GM18861 (cell line): ENCODE results near the gene ITGBL1.
A peak's percentile ranks its signal among the peaks of the same experiment; 100 is the strongest.
"Not testable (repeated sequence)": the region's sequence is repeated elsewhere in the genome, so short reads cannot be mapped to it uniquely, and the experiment has no call there.

Experiments
- ATAC-seq: cut with Tn5 transposase; IDR thresholded peaks from one replicate; pipeline ENCODE4 v1.9.1; 2021; ENCODE audit not compliant: unreplicated experiment

ITGBL1 gene

DNA sequence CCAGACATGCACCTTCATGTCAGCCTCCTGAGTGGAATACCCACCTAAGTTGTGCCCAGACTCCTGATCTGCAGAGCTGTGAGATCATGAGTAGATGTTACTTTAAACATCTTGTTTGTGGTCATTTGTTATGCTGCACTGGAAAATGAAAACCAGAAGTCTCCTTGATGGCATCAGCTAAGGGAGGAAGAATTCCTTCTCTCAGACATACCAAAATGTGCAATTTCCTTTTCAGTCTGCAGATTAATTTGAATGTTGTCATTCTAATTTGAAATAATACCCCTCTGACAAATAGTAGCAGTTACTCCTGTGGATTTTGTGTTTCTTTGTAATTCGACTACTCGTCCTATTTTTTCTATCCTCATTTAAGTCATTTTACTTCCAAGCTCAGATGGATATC, 59.3 kb downstream of the ITGBL1 start:
- ATAC-seq: no peak

DNA sequence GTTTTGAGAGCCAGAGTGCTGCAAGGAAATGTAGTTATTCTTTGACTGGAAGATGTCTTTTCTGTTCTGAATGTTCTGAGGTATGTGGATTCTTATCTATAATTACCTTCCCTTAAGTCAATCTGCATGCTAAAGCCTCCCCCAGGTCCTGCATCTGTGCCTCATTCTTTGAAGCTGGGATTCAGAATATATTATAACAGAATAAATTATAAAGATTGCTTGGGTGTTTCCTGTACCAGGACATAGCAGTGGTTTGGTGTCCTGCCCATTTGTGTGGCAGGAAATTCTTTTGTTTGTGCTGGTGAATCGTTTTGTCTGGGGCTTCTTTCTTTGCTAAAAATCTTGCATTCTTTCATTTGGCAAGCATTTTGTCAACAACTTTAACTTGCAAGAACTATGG, 60.2 kb downstream of the ITGBL1 start:
- ATAC-seq: no peak

DNA sequence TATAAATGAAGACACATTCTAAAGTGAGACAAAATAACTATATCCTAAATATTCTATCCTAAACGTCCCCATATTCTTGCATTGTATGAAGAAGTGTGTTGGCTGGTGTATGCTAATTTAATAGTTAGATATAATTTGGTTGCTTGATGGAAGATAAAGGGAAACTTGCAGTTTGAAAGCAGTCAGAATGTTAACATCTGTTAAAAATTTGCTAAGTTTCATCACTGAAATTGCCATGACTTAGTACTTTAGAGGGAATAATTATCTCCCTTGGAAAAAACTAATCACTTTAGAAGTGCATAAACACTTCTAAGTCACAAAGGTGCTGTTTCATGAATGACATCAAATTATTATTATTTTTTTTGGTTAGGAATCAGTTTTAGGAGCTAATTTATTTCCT, 61.6 kb downstream of the ITGBL1 start:
- ATAC-seq: no peak

DNA sequence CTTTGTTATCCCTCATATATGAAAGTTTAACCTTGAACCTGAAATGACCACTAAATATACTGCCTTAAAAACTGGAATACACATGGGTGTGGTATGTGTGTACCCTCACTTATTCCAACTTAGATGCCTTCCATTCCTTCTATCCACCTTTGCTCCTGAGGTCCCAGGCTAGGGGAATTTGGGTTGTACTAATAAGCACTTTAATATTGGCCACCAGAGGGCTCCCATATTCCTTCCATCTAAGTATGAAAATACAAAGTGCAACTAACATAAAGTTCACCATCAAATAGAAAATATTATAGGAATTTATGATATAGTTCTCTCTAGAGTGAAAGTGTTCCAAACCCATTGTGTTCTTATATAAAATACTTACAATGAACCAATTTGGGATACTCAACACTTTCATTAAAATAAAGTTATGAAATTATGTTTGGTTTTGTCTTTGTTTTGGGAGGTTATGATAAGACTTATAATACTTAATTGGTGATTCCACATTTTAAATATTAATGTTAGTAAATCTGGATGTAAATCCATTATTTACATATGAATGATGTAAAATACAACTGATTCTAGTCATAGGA, 62.3 kb downstream of the ITGBL1 start:
- no peak for ATAC-seq

DNA sequence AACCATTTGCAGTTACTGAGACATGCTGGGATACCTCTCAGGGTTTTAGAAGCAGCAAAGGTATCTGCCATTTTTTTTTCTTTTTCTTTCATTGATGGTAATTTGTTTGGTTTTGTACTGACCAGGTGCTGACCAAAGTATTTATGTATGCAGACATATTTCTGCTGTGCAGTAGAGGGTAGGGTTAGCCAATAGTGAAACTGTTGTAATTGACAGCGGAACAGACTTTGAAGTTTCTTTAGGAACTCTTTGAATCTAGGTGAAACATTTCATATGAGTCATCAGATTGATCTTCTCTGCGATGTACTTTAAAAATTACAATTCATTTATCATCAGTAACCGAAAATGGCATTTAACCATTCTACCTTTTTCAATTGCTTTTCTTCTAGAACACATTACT, 63.0 kb downstream of the ITGBL1 start:
- ATAC-seq: no peak

DNA sequence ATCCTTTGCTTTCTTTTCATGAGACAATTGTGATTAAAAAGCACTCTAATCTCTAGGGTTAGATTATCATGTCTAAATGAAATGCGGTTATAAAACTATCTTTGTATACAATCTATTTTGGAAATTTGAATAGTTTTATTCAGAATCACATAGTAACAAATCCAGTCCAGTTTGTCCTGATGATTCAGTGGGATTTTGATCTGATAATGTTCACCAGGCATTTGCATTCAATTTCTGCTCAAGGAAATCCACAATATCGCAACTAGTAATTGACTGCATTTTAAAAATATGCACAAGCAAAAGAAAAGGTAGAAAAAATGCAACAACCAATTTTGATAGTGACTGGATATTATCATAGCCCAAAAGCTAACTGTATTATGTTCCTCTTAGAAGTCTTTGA, 63.8 kb downstream of the ITGBL1 start:
- no peak for ATAC-seq

DNA sequence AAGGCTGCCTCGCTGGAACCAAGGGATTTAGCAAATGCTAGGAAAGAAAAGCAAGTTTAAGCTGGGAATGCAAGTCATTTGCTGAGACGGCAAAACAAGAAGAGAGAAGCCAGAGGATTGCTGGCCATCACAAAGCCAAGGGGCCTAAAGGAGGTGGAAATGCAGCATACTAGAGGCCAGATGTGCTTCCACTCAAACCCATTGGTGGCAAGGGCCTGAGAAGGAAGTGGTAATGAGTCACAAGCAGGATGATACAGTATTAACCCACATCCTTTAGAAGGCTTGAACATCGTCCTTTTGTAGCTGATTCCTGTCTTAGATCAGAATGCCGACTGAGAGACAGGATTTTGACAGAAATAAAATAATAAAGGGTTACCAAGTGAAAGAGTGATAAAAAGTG, 68.2 kb downstream of the ITGBL1 start:
- ATAC-seq: peak; percentile 96

DNA sequence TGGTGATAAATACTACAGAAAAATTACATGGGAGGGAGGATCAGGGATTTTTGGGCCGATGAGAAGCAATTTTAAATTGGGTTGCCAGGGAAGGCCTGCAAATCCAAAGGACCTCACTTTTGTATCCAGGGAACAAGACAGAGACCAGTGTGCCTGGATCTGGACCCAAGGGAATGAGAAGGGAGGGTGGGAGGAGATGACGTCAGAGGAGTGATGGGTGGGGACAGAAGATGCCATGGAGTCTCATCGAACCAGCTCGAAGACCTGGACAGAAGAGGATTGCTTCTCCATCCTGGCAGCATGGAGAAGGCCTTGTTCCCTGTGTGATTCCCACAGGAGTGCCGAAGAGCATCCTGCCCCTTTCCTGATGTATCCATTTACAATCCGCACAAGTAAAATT, 68.9 kb downstream of the ITGBL1 start:
- ATAC-seq: no peak

DNA sequence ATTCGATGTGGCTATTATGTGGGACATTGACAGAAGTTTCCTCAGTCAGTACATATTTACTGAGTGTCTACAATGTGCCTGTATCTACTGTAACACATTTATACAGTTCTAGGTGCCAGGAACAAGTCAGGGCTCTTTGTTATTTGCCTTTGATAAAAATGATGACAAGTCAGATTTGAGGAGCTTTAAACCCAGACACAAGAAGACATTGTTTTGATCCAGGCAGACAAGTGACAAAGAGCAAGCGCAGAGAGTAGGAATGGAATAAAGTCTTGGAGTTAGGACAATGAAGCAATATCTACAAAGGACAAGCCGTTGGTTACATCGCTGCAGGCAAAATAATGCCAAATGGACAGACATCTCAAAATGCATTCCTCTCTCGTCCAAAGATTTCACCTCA, 70.1 kb downstream of the ITGBL1 start:
- ATAC-seq: no peak

DNA sequence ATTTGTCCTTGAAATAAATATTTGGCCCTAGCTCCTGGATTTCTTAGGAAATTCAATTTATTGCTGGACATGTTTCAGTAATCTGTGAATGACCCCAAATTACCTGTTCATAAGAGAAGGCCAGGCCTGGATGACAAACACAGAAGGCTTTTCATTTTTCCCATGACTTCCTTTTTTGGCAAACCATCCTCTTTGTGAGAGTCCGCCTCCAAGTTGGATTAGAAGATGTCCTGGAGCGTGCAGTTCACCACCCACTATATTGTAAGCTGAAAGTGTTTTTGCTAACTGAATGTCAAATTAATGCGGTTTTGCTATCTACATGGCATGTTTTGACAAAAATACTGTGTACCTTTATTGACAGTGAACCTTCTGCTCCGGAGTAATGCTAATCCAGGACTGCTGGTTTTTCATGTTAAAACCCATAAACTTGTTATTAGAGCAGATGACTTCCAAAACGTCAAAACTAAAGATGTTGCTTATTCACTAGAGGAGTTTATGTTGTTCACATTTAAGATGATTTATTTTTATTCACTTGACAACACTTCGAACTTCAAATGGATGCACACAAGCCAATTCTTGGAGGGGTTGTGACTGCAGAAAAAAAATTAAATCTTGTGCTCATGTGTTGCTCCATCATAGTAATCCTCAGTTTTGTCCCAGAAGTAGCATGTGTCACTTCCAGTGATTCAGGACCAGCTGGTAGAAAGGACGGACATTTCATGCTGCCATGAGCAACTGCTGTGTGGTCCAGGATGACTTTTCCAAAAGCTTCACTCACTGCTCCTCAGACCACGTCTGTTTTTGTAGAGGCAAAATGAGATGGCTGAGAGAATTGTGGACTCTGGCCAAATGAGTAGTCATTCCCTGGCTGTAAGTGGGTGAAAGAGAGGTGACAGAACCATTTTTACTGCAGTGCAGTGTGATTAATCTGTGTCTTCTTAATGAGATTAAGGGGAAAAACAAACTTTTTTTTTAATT, 71.0 kb downstream of the ITGBL1 start:
- no peak for ATAC-seq

DNA sequence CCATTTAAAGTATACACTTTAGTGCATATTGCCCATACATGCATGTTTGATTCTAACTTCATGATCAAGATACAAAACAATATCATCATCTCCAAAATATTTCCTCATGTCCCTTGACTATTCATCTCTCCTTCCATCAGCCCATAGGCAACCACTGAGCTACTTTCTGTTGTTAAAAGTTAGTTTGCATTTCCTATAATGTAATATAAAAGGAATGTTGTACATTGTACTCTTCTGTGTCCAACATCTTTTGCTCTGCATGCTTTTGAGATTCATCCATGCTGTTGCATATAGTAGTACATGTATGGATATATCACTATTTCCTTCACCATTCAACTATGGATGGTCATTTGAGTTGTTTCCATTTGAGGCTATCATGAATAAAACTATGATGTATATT, 74.7 kb downstream of the ITGBL1 start:
- ATAC-seq: no peak

DNA sequence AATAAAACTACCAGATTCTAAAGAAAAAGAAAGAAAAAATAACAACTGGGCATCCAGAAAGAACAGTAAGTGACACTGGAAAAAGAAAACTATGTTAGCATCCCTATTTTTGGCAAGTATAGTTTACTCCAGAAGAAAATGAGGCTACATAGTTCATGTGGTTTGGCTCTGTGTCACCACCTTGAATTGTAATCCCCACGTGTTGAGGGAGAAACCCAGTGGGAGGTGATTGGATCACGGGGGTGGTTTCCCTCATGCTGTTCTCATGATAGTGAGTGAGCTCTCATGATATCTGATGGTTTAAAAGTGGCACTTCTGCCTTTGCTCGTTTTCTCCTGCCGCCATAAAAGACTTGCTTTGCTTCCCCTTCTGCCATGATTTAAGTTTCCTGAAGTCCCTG, 76.9 kb downstream of the ITGBL1 start:
- peak; percentile 44 for ATAC-seq

DNA sequence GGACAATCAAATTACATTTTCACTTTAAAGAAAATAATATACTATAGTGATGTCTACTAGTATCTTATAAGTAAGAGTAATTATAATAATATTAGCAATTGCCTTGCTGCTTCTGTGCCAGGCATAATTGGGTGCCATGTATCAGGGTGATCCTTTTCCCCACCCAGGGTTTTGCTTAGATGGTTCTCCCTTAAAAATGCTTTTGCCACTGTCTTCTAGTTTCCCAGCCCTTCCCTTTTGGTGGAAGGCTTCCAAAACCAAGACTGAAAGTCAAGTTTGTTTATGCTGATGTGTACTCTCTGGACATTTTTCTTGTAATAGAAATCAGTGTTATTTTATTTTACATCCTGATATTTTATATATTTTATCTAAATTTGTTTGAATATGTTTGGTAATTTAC, 77.8 kb downstream of the ITGBL1 start:
- no peak for ATAC-seq

DNA sequence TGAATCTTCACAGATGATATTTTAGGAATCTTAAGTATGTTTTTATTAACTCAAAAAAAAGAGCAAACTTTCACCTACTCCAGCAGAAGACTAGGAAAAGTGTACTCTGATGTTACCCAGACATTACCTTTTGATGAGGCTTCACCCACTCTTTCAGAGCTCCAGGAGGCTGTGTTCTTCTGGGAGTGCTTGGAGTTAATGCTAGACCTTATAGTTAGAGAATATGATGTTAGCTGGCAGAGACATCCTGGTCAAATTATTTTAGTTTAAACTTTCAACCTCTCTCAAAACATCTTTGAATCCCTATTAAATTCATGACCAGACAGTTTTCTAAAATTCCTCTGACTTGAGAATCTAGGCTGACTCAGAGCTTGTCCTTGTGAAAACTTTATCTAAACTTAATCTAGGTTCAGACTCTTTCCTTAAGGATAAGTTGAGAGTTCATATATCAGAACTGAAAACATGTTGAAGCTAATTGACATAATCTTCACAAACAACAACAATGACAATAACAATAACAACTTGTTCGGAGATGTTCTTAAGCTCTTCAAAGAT, 82.8 kb downstream of the ITGBL1 start:
- no peak for ATAC-seq

DNA sequence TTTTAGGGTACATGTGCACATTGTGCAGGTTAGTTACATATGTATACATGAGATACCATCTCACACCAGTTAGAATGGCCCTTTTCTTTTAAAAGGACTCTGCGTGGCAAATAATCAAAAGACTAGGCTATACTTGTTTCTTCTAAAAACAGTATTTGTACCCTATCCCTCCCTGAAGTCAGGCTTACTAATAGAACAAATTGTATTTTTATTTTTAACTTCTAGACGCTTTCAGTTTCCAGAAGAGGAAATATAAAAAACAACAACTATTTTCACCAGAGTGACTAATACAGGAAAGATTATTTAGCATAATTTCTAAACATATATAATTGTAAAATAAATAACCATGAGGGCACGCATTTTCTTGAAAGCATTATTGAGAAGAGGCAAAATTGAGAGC, 83.6 kb downstream of the ITGBL1 start:
- ATAC-seq: no peak

DNA sequence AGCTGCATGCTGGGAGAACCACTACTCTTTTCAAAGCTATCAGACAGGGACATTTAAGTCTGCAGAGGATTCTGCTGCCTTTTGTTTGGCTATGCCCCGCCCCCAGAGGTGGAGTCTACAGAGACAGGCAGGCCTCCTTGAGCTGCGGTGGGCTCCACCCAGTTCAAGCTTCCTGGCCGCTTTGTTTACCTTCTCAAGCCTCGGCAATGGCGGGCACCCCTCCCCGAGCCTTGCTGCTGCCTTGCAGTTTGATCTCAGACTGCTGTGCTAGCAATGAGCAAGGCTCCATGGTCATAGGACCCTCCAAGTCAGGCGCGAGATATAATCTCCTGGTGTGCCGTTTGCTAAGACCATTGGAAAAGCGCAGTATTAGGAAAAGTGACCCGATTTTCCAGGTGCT, 92.1 kb downstream of the ITGBL1 start:
- ATAC-seq: not testable (repeated sequence)

DNA sequence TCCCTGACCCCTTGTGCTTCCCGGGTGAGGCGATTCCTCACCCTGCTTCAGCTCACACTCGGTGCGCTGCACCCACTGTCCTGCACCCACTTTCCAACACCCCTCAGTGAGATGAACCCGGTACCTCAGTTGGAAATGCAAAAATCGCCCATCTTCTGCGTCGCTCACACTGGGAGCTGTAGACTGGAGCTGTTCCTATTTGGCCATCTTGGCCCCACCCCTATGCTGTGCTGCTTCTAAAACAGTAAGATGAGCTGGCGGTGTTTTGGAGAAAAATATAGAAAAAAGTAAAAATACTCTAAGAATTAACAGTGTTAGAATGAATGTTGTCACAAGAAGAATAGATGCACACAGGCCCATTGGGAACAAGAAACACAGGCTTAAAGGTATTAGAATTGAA, 92.5 kb downstream of the ITGBL1 start:
- ATAC-seq: no peak

DNA sequence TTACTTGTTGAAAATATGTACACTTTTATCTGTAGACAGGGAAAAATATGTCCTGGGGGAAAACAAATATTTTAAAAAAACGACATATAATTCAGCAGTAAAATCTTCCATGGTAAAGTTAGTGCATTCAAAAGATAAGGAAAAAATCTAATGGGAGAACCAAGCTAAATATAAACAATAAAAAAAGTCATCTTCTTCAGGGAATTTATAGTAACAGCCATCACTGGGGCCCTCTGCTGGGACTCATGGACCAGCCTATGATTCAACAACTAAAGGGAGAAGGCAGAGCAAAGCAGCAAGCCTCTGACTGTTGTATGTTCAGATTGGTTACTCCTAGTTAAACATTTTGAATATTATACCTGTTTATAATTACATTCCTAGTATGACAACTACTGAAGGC, 93.0 kb downstream of the ITGBL1 start:
- ATAC-seq: no peak

DNA sequence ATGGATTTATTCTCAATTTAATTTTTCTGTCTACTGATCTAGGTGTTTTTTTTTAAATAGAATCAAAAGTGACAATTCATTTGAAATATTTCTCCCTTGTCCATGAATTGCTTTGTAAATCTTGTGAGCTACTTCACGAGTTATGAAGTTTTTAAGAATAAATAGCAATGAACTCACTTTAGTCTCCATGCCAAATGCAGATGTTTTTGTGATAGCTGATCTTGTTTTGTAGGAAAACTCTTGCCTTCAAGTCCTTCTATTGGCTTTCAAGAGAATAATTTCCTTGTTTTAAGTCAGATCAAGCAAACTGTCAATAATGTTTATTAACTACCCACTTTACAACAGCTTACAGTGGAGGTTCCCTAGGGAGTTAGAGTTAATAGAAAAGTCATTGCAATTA, 99.8 kb downstream of the ITGBL1 start:
- ATAC-seq: no peak

DNA sequence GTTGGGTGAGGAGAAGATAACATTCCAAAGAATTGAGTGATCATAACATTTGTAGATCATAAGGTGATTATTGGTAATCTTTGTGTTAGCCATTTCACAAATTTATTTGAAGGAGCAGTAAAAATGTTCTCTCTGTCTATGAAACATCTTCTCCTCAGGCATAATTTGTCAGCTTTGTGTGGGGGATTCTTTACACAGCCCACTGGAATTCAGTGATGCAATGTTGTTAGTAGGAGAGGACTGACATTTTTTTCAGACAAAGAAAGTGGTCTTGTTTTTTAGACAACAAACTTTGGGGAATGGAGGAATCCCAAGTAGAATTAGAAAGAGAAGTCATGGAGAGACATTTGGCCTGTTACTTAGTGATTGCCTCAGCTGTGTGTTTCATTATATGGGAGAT, 100.3 kb downstream of the ITGBL1 start:
- no peak for ATAC-seq

DNA sequence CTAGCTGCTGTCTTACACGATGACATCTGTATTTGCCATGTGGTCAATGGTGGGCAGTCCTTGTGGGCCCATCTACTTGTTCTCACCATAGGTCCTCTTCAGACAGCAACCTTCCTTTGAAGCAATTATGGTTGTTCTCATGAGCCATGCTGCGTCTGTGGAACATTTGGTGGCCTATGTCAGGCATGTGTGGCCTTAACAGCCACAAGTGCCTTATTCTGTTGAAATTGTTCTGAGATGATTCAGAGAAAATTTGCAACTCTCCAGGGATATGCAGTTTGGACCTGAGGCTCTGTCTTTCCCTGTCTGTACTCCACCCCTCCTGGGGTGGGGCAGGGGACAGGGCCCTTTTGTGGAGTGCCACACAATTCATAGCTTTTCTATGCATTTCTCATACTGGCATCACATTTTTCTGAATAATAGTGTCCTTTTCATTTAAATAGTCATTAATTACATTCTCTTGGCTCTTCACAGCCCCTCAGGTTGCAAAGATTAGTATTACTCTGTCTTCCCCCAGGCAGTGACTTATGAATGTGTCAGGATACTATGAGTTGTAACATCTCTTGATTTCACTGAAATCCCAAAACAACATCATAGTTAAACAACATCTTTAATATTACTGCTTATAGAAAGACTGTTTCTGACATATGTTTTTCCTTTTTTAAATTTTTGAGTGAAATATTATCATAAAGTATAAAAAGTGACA, 102.1 kb downstream of the ITGBL1 start:
- ATAC-seq: no peak

DNA sequence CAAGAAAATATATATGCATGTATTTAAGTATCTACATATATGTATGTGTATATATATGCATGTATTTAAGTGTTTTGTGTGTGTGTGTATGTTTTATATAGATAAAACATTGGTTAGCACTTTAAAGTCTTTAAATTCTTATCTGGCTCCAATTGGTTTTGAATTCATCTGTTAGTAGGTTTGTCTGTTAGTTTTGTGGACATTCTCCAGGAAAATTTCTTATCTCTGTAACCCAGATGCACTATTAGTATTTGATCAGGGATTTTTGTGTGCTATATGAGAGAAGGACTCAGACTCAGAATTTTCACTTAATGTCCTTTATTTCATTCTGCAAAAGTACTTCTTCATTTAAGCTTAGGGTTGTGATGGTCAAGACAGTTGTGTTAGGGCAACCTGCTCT, 103.1 kb downstream of the ITGBL1 start:
- ATAC-seq: no peak
